ENCODE results near the gene MKNK2.

GRCh38 chr19:2080336-2080988, 29.4 kb upstream of the MKNK2 start:
- TF ChIP-seq, protein P1, sequence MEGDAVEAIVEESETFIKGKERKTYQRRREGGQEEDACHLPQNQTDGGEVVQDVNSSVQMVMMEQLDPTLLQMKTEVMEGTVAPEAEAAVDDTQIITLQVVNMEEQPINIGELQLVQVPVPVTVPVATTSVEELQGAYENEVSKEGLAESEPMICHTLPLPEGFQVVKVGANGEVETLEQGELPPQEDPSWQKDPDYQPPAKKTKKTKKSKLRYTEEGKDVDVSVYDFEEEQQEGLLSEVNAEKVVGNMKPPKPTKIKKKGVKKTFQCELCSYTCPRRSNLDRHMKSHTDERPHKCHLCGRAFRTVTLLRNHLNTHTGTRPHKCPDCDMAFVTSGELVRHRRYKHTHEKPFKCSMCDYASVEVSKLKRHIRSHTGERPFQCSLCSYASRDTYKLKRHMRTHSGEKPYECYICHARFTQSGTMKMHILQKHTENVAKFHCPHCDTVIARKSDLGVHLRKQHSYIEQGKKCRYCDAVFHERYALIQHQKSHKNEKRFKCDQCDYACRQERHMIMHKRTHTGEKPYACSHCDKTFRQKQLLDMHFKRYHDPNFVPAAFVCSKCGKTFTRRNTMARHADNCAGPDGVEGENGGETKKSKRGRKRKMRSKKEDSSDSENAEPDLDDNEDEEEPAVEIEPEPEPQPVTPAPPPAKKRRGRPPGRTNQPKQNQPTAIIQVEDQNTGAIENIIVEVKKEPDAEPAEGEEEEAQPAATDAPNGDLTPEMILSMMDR (conservative IDR thresholded peaks at IDR 0.05 in 1 of 2, IDR thresholded peaks at IDR 0.05 in 1 of 2; ENCODE audit: low read depth in 1 of 2, low read length in 2 of 2), result no peak
- TF ChIP-seq EZH2 (IDR thresholded peaks at IDR 0.05; ENCODE audit: low read length, missing control alignments), result no peak

Measured in fibroblast of lung (primary cell).